ENCODE results near the gene ZNF865. TPM values are rescaled to one million over a fixed set of nuclear protein-coding genes. Genes with fewer than 3 reads are reported as not detected.

Gene ZNF865
- total and polyA plus RNA-seq, 2 of the 8 experiments (the other 6 are each of a cell fraction or from before 2014, with no cell fraction given), result 3.5 to 13.6 TPM

DNA sequence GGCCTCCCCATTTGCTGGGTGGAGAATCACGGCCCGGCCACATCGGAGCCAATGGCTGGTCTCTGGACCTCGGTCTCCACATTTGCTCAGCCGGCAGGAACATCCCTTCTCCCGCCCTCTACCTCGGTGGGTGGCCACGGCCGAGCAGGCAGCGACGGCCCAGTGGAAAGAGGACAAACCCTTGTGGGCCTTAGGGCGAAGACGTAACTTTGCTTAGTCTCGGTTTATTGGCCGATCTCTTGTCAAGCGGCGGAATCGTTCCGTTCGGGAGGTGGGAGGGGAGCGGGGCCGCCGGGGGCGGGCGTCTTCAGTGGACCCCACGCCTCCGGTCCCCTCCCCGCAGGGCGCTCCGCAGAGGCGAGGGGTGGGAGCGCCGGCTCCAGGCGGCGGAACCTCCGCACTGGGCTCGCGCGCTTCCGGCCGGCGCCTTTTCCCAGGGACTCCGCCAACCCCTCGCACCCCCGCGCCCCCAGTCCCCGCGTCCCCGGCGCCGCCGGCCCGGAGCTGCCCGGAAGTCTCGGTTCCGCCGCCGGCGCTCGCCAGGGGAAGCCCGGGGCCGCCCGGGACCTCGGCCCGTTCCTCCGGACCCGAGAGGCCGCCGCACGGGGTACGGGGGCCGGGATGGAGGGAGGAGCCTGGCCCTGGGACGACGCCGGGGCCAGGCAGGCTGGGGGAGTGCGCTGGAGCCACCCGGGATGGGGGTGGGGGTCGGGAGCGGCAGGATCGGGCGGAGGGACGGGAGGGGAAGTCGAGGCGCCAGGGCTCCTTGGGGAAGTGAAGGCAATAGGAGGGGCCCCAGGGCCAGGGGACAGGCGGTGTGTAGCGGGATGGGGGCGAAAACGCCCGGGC is 35.4 kb downstream of the ZNF865 start, which contains the start of gene ZNF580:
Gene ZNF580 (plus strand): TSS at position 426 of the 849 bp plus-strand sequence. CDS start 1,507 bp downstream, outside the sequence.
- Histone ChIP-seq H3K14ac (ENCODE audit: insufficient read length) (no peak within 1 kb of the TSS), H3K79me1 (ENCODE audit: low read depth, low read length) (peaks cover 21% of the 10 kb centered on the region), H3K23ac (ENCODE audit: insufficient read length) (no peak within 1 kb of the TSS), H3K4me3 (ENCODE audit: extremely low read depth in 1 of 4, insufficient read depth in 2 of 4, low read depth in 3 of 4, low read length in 4 of 4) (peak within 1 kb of the TSS; percentile 68 to 98 (median 80)), H3K4me2 (ENCODE audit: insufficient read depth in 1 of 2, low read depth in 2 of 2, low read length in 2 of 2) (peak within 1 kb of the TSS; percentile 87 to 99), H3K27ac (ENCODE audit: low read depth, low read length) (peak within 1 kb of the TSS; percentile 45; the same call in 1 of the 2 replicates), H3K4ac (replicated peaks; ENCODE audit: insufficient read length, low read depth, low read length) (peak within 1 kb of the TSS; percentile 61), H2BK120ac (replicated peaks; ENCODE audit: low read depth, low read length) (no peak within 1 kb of the TSS), H2BK12ac (ENCODE audit: low read depth, low read length) (no peak within 1 kb of the TSS; the same call in 1 of the 2 replicates), H2BK5ac (ENCODE audit: low read depth, low read length) (peak within 1 kb of the TSS; percentile 35; the same call in 1 of the 2 replicates), H3K36me3 (ENCODE audit: control insufficient read depth in 2 of 4, insufficient read depth in 4 of 4, low read length in 3 of 4) (peaks cover 7 to 11% (median 10%) of the 10 kb centered on the region in 4 experiments), H4K8ac (ENCODE audit: extremely low read depth, insufficient read depth, low read length) (peak within 1 kb of the TSS; percentile 0), H3K18ac (ENCODE audit: extremely low read depth, low read length) (peak within 1 kb of the TSS; percentile 72), H4K5ac (ENCODE audit: insufficient read length, low read depth, low read length) (peak within 1 kb of the TSS; percentile 50), H2AFZ (ENCODE audit: low read length) (no peak within 1 kb of the TSS; the same call in 1 of the 2 replicates), H3K79me2 (ENCODE audit: control insufficient read depth in 1 of 2, insufficient read depth in 2 of 2, low read length in 2 of 2) (peaks cover 5 to 36% of the 10 kb centered on the region in 2 experiments; a peak in 3 of 4 replicates), H3K9ac (replicated peaks in 1 of 4; ENCODE audit: extremely low read depth in 1 of 4, low read depth in 3 of 4, low read length in 3 of 4) (peak within 1 kb of the TSS; percentile 25 to 56 (median 40)), H2AK5ac (ENCODE audit: low read depth, low read length) (no peak within 1 kb of the TSS), H2BK20ac (ENCODE audit: low read length) (no peak within 1 kb of the TSS), H3K9me3 (ENCODE audit: insufficient read depth in 2 of 2, low read depth in 1 of 2, low read length in 1 of 2) (no peaks in the 10 kb centered on the region; a peak in 1 of 4 replicates), H3K4me1 (replicated peaks in 1 of 4; ENCODE audit: control insufficient read depth in 3 of 4, insufficient read depth in 4 of 4, low read length in 3 of 4) (peaks cover 3 to 19% (median 12%) of the 10 kb centered on the region in 4 experiments), H4K91ac (replicated peaks; ENCODE audit: insufficient read length, low read length) (peak within 1 kb of the TSS; percentile 15), H4K20me1 (replicated peaks in 1 of 2; ENCODE audit: control insufficient read depth in 1 of 2, insufficient read depth in 2 of 2, low read length in 2 of 2) (peaks cover 3 to 11% of the 10 kb centered on the region in 2 experiments), H2BK15ac (ENCODE audit: low read length) (peak within 1 kb of the TSS; percentile 81), H3K23me2 (ENCODE audit: low read depth, low read length) (peaks cover 32% of the 10 kb centered on the region), H3K27me3 (replicated peaks in 1 of 4; ENCODE audit: control insufficient read depth in 3 of 4, extremely low read depth in 1 of 4, insufficient read depth in 3 of 4, low read length in 3 of 4) (no peaks in the 10 kb centered on the region), H3K56ac (replicated peaks; ENCODE audit: insufficient read length, low read depth, low read length) (peak within 1 kb of the TSS; percentile 8)
- no peak for FAIRE-seq
- ChIA-PET POLR2A (ENCODE audit: partially characterized antibody) (interaction anchor here (0.6 to 1.9 kb wide), 9 partner anchors 8 to 144 kb away, joined by 3 to 6 read pairs (median 4); partner anchors contain the start of genes FIZ1, U2AF2 and ZNF524), CTCF (ENCODE audit: partially characterized antibody) (interaction anchor here (0.6 to 2.1 kb wide), 6 partner anchors 12 to 1024 kb away, joined by 3 to 10 read pairs (median 4); partner anchors contain the start of gene ZNF865)
- peak in 1 of 2 experiments; percentile 86 for DNase-seq (ENCODE audit: low read depth in 1 of 2, low spot score in 2 of 2)
- 6% methylated on average over 33 of the region's 89 CpGs; no CpG with 5 or more reads in 1 of the 2 experiments for WGBS, 2 experiments (ENCODE audit: extremely low coverage in 1 of 2, insufficient coverage in 1 of 2, insufficient read length in 1 of 2, insufficient replicate concordance in 2 of 2, low coverage in 1 of 2, low lambda C conversion rate in 2 of 2, missing lambda C conversion rate in 1 of 2)
- no peak for TF ChIP-seq JUND (IDR thresholded peaks at IDR 0.05; ENCODE audit: low read length)
- 0 out of 2 replicates have a peak, but pooled peaks have one; percentile 41 for TF ChIP-seq TAF1 (IDR thresholded peaks at IDR 0.05; ENCODE audit: low read depth, low read length)
- TF ChIP-seq BACH1 (IDR thresholded peaks at IDR 0.05; ENCODE audit: low read length), result peak; percentile 27
- TF ChIP-seq GABPA (IDR thresholded peaks at IDR 0.05; ENCODE audit: borderline replicate concordance, insufficient read depth, low read length), result peak; percentile 67; the same call in 1 of the 2 replicates
- TF ChIP-seq TAF7 (optimal IDR thresholded peaks at IDR 0.05; ENCODE audit: borderline replicate concordance, low read depth, low read length), result peak; percentile 57
- TF ChIP-seq E2F6 (IDR thresholded peaks at IDR 0.05), result no peak; the same call in 1 of the 2 replicates
- TF ChIP-seq SUZ12 (IDR thresholded peaks at IDR 0.05; ENCODE audit: low read length), result 0 out of 2 replicates have a peak, but pooled peaks have one; percentile 21
- TF ChIP-seq PHF8 (conservative IDR thresholded peaks at IDR 0.05; ENCODE audit: low read depth, low read length), result peak; percentile 61
- TF ChIP-seq KDM4A (IDR thresholded peaks at IDR 0.05; ENCODE audit: low read depth, low read length, severe bottlenecking), result peak; percentile 56

Measured in H1 (cell line).